HEK293 (cell line): Measurements from ENCODE around the gene PGP.

Experiments
- CTCF ChIA-PET: fragments of 350-600 bp; formaldehyde crosslinking; extraction: SDS; loops from one replicate; lab custom pipeline; 2021; ENCODE audit warnings: antibody characterized with exemption; lab: Yijun Ruan, JAX
- POLR2A ChIA-PET: fragments of 300-600 bp; formaldehyde crosslinking; extraction: SDS; loops from one replicate; lab custom pipeline; 2020; ENCODE audit warnings: antibody characterized with exemption, inconsistent platforms; lab: Yijun Ruan, JAX
- H3K27ac ChIP-seq: fragments of 200-500 bp; sonication (Bioruptor generic); 2 replicates; pipeline ENCODE4 v1.5.1; 2014; ENCODE audit warnings: low read depth, low read length, control low read depth, inconsistent platforms; ENCODE audit errors: extremely low read depth
- H3K36me3 ChIP-seq, 2 experiments: fragments of 200-500 bp in 1 of 2; sonication (Bioruptor generic) in 1 of 2; 1 replicate in 1 of 2; 2 replicates in 1 of 2; pipeline ENCODE4 v1.5.1; 2014 to 2017; ENCODE audit warnings: inconsistent platforms in 2 of 2, low read length in 2 of 2; ENCODE audit not compliant: control insufficient read depth in 2 of 2, insufficient read depth in 1 of 2
- H3K4me1 ChIP-seq: fragments of 200-500 bp; sonication (Bioruptor generic); 2 replicates; pipeline ENCODE4 v1.5.1; 2014; ENCODE audit warnings: mild to moderate bottlenecking, low read length, inconsistent platforms; ENCODE audit not compliant: control insufficient read depth, insufficient read depth
- H3K4me3 ChIP-seq: 2 replicates; pipeline ENCODE4 v1.5.1; 2011; ENCODE audit warnings: low read depth, mild to moderate bottlenecking, control low read depth, low read length, moderate library complexity
- H3K9me3 ChIP-seq: fragments of 200-500 bp; sonication (Bioruptor generic); 2 replicates; pipeline ENCODE4 v1.5.1; 2014; ENCODE audit warnings: low read depth, low read length, inconsistent platforms; ENCODE audit not compliant: control insufficient read depth, insufficient read depth
- BCL11B ChIP-seq: fragments of 450-650 bp; formaldehyde crosslinking; IDR thresholded peaks from 2 replicates; pipeline ENCODE4 v1.5.1; 2016; ENCODE audit warnings: low read depth, missing biosample characterization, missing genetic modification characterization
- HOXA7 ChIP-seq: sonication (generic); formaldehyde crosslinking; IDR thresholded peaks from 2 replicates; pipeline ENCODE4 v1.8.1; 2022; ENCODE audit warnings: missing genetic modification reagents, borderline replicate concordance
- KLF1 ChIP-seq: fragments of 450-650 bp; formaldehyde crosslinking; IDR thresholded peaks from 2 replicates; pipeline ENCODE4 v1.5.1; 2016; ENCODE audit warnings: missing biosample characterization, missing genetic modification characterization
- OSR2 ChIP-seq: fragments of 450-650 bp; formaldehyde crosslinking; IDR thresholded peaks from 2 replicates; pipeline ENCODE4 v1.5.1; 2016; ENCODE audit warnings: missing biosample characterization, missing genetic modification characterization
- ZFP37 ChIP-seq: fragments of 450-650 bp; formaldehyde crosslinking; IDR thresholded peaks from 2 replicates; pipeline ENCODE4 v1.5.1; 2016; ENCODE audit warnings: missing biosample characterization, missing genetic modification characterization
- ZFP41 ChIP-seq: fragments of 450-650 bp; formaldehyde crosslinking; IDR thresholded peaks from 2 replicates; pipeline ENCODE4 v1.5.1; 2016; ENCODE audit warnings: missing biosample characterization, missing genetic modification characterization, borderline replicate concordance
- ZFP69B ChIP-seq: fragments of 450-650 bp; formaldehyde crosslinking; IDR thresholded peaks from 2 replicates; pipeline ENCODE4 v1.5.1; 2016; ENCODE audit warnings: missing biosample characterization, missing genetic modification characterization
- ZNF311 ChIP-seq: fragments of 450-650 bp; formaldehyde crosslinking; IDR thresholded peaks from 2 replicates; pipeline ENCODE4 v1.5.1; 2017; ENCODE audit warnings: missing biosample characterization, missing genetic modification characterization, borderline replicate concordance
- ZNF521 ChIP-seq: fragments of 450-650 bp; formaldehyde crosslinking; IDR thresholded peaks from 2 replicates; pipeline ENCODE4 v1.5.1; 2017; ENCODE audit warnings: missing biosample characterization, mild to moderate bottlenecking, missing genetic modification characterization
- ZNF596 ChIP-seq: fragments of 450-650 bp; IDR thresholded peaks from 2 replicates; pipeline ENCODE4 v1.5.0; 2018; ENCODE audit warnings: missing biosample characterization, mild to moderate bottlenecking, missing genetic modification characterization, moderate library complexity
- ZNF629 ChIP-seq: fragments of 450-650 bp; formaldehyde crosslinking; IDR thresholded peaks from 2 replicates; pipeline ENCODE4 v1.5.1; 2017; ENCODE audit warnings: missing biosample characterization, missing genetic modification characterization
- ZNF664 ChIP-seq: fragments of 450-650 bp; formaldehyde crosslinking; IDR thresholded peaks from 2 replicates; pipeline ENCODE4 v1.5.1; 2016; ENCODE audit warnings: missing biosample characterization, missing genetic modification characterization
- TF ChIP-seq, protein P1 (sequence below): fragments of 450-650 bp; formaldehyde crosslinking; conservative IDR thresholded peaks from 2 replicates; pipeline ENCODE4 v1.5.1; 2016; ENCODE audit warnings: low read depth, missing biosample characterization, missing genetic modification characterization
- TF ChIP-seq, protein P2 (sequence below): fragments of 450-650 bp; formaldehyde crosslinking; IDR thresholded peaks from 2 replicates; pipeline ENCODE4 v1.5.0; 2017; ENCODE audit warnings: missing biosample characterization, missing genetic modification characterization, borderline replicate concordance
- TF ChIP-seq, protein P3 (sequence below): fragments of 450-650 bp; formaldehyde crosslinking; IDR thresholded peaks from 2 replicates; pipeline ENCODE4 v1.5.1; 2016; ENCODE audit warnings: missing biosample characterization, missing genetic modification characterization, borderline replicate concordance

The PGP gene

DNA sequence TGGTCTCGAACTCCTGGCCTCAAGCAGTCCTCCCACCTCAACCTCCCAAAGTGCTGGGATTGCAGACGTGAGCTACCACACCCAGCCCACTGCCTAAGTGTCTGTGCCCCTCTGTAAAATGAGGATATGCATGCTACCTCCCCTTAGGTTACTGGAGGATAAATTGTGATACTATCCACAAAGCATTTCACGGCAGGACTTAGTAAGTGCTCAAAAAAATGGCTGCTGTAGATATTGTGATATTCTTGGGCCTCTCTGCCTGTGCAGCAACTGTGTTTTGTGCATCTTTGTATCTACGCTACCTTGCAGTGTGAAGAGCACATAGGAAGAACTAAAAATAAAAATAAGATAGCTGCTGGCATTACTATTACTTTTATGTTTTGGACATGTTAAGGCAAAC, 16.4 kb downstream of the PGP start:
- Histone ChIP-seq H3K36me3 (no peaks in the 10 kb centered on the region), H3K4me3 (no peak overlapping the region), H3K9me3 (no peaks in the 10 kb centered on the region), H3K27ac (no peak overlapping the region), H3K4me1 (peaks cover 9% of the 10 kb centered on the region; the same call in 1 of the 2 replicates)
- POLR2A ChIA-PET: no interaction called here
- TF ChIP-seq ZNF664 (tag by site-specific recombination): peak; percentile 94
- TF ChIP-seq ZFP37 (tag by site-specific recombination): no peak
- CTCF ChIA-PET: interaction anchor here (0.7 to 0.8 kb wide), 2 partner anchors 241 to 303 kb away, joined by 3 read pairs; no protein-coding TSS in a partner anchor

DNA sequence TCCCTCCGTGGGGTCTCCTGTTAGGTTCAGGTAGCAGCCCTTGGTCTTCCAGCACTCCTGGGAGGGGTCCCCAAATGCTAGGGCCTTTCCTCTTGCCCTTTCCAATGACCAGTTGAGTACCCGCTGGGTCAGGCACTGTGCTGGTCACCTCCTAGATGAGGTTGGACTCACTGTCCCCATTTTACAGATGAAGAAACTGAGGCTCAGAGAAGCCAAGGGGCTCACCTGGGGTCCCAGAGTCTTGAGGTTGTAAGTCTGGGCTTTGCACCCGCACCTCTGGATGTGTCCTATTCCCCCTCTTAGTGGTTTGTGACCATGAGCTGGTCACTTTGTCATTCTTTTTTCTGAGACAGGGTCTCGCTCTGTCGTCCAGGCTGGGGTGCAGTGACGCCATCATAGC, 16.9 kb downstream of the PGP start:
- TF ChIP-seq KLF1 (tag by site-specific recombination): no peak
- no peak for TF ChIP-seq ZNF311 (tag by site-specific recombination)
- TF ChIP-seq, protein P1, sequence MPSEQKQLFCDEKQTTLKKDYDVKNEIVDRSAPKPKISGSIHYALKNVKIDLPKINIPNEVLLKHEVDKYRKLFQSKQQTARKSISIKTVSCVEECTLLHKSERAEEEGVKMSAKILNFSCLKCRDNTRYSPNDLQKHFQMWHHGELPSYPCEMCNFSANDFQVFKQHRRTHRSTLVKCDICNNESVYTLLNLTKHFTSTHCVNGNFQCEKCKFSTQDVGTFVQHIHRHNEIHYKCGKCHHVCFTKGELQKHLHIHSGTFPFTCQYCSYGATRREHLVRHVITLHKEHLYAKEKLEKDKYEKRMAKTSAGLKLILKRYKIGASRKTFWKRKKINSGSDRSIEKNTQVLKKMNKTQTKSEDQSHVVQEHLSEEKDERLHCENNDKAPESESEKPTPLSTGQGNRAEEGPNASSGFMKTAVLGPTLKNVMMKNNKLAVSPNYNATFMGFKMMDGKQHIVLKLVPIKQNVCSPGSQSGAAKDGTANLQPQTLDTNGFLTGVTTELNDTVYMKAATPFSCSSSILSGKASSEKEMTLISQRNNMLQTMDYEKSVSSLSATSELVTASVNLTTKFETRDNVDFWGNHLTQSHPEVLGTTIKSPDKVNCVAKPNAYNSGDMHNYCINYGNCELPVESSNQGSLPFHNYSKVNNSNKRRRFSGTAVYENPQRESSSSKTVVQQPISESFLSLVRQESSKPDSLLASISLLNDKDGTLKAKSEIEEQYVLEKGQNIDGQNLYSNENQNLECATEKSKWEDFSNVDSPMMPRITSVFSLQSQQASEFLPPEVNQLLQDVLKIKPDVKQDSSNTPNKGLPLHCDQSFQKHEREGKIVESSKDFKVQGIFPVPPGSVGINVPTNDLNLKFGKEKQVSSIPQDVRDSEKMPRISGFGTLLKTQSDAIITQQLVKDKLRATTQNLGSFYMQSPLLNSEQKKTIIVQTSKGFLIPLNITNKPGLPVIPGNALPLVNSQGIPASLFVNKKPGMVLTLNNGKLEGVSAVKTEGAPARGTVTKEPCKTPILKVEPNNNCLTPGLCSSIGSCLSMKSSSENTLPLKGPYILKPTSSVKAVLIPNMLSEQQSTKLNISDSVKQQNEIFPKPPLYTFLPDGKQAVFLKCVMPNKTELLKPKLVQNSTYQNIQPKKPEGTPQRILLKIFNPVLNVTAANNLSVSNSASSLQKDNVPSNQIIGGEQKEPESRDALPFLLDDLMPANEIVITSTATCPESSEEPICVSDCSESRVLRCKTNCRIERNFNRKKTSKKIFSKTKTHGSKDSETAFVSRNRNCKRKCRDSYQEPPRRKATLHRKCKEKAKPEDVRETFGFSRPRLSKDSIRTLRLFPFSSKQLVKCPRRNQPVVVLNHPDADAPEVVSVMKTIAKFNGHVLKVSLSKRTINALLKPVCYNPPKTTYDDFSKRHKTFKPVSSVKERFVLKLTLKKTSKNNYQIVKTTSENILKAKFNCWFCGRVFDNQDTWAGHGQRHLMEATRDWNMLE (tag by site-specific recombination): no peak
- TF ChIP-seq ZFP41 (tag by site-specific recombination): no peak
- no peak for TF ChIP-seq ZNF596 (tag by site-specific recombination)
- TF ChIP-seq BCL11B (tag by site-specific recombination): no peak
- TF ChIP-seq OSR2 (tag by site-specific recombination): no peak
- TF ChIP-seq, protein P2, sequence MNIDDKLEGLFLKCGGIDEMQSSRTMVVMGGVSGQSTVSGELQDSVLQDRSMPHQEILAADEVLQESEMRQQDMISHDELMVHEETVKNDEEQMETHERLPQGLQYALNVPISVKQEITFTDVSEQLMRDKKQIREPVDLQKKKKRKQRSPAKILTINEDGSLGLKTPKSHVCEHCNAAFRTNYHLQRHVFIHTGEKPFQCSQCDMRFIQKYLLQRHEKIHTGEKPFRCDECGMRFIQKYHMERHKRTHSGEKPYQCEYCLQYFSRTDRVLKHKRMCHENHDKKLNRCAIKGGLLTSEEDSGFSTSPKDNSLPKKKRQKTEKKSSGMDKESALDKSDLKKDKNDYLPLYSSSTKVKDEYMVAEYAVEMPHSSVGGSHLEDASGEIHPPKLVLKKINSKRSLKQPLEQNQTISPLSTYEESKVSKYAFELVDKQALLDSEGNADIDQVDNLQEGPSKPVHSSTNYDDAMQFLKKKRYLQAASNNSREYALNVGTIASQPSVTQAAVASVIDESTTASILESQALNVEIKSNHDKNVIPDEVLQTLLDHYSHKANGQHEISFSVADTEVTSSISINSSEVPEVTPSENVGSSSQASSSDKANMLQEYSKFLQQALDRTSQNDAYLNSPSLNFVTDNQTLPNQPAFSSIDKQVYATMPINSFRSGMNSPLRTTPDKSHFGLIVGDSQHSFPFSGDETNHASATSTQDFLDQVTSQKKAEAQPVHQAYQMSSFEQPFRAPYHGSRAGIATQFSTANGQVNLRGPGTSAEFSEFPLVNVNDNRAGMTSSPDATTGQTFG (tag by site-specific recombination): no peak
- TF ChIP-seq HOXA7 (CRISPR knock-in tag): no peak
- TF ChIP-seq, protein P3, sequence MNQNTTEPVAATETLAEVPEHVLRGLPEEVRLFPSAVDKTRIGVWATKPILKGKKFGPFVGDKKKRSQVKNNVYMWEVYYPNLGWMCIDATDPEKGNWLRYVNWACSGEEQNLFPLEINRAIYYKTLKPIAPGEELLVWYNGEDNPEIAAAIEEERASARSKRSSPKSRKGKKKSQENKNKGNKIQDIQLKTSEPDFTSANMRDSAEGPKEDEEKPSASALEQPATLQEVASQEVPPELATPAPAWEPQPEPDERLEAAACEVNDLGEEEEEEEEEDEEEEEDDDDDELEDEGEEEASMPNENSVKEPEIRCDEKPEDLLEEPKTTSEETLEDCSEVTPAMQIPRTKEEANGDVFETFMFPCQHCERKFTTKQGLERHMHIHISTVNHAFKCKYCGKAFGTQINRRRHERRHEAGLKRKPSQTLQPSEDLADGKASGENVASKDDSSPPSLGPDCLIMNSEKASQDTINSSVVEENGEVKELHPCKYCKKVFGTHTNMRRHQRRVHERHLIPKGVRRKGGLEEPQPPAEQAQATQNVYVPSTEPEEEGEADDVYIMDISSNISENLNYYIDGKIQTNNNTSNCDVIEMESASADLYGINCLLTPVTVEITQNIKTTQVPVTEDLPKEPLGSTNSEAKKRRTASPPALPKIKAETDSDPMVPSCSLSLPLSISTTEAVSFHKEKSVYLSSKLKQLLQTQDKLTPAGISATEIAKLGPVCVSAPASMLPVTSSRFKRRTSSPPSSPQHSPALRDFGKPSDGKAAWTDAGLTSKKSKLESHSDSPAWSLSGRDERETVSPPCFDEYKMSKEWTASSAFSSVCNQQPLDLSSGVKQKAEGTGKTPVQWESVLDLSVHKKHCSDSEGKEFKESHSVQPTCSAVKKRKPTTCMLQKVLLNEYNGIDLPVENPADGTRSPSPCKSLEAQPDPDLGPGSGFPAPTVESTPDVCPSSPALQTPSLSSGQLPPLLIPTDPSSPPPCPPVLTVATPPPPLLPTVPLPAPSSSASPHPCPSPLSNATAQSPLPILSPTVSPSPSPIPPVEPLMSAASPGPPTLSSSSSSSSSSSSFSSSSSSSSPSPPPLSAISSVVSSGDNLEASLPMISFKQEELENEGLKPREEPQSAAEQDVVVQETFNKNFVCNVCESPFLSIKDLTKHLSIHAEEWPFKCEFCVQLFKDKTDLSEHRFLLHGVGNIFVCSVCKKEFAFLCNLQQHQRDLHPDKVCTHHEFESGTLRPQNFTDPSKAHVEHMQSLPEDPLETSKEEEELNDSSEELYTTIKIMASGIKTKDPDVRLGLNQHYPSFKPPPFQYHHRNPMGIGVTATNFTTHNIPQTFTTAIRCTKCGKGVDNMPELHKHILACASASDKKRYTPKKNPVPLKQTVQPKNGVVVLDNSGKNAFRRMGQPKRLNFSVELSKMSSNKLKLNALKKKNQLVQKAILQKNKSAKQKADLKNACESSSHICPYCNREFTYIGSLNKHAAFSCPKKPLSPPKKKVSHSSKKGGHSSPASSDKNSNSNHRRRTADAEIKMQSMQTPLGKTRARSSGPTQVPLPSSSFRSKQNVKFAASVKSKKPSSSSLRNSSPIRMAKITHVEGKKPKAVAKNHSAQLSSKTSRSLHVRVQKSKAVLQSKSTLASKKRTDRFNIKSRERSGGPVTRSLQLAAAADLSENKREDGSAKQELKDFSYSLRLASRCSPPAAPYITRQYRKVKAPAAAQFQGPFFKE (tag by site-specific recombination): no peak
- no peak for TF ChIP-seq ZNF629 (tag by site-specific recombination)
- no peak for TF ChIP-seq ZFP69B (tag by site-specific recombination)
- no peak for TF ChIP-seq ZFP37 (tag by site-specific recombination)
- TF ChIP-seq ZNF521: no peak
- Histone ChIP-seq H3K4me3 (no peak overlapping the region), H3K9me3 (no peaks in the 10 kb centered on the region), H3K4me1 (peaks cover 9% of the 10 kb centered on the region; the same call in 1 of the 2 replicates), H3K27ac (no peak overlapping the region), H3K36me3 (no peaks in the 10 kb centered on the region)
- ChIA-PET CTCF (interaction anchor here (0.6 to 1.3 kb wide), 4 partner anchors 13 to 303 kb away, joined by 3 to 5 read pairs (median 3); partner anchors contain the start of gene TRAF7), POLR2A (no interaction called here)
